Measurements from ENCODE around the gene DSC1. TPM values are rescaled to one million over a fixed set of nuclear protein-coding genes. Genes with fewer than 3 reads are reported as not detected.
A peak's percentile ranks its signal among the peaks of the same experiment; 100 is the strongest.

Gene DSC1
- total RNA-seq, 1 donor from 2014 or later, result not detected

GRCh38 chr18:31098878-31099277, 63.8 kb downstream of the DSC1 start:
- H3K9ac ChIP-seq, result no peak overlapping the region
- H3K9me3 ChIP-seq (ENCODE audit: low read depth), result no peaks in the 10 kb centered on the region
- peaks cover 16% of the 10 kb centered on the region for H3F3A ChIP-seq (ENCODE audit: low read depth)
- H3K9me3 Mint-ChIP-seq, result no peaks in the 10 kb centered on the region
- H3K27ac Mint-ChIP-seq, result no peak overlapping the region
- peaks cover 3% of the 10 kb centered on the region for H3K27me3 Mint-ChIP-seq (ENCODE audit: insufficient read depth, low read depth)
- peaks cover 21% of the 10 kb centered on the region for H3K4me1 Mint-ChIP-seq
- DNase-seq (ENCODE audit: low spot score), result no peak
- H3K4me2 ChIP-seq, result no peak overlapping the region
- H3K36me3 ChIP-seq, result no peaks in the 10 kb centered on the region
- peaks cover 7% of the 10 kb centered on the region for H3K4me1 ChIP-seq
- H2AFZ ChIP-seq (replicated peaks), result no peak overlapping the region
- peaks cover 65% of the 10 kb centered on the region for H3K79me2 ChIP-seq (ENCODE audit: low read depth)
- H3K4me3 ChIP-seq, result no peak overlapping the region
- H3K27ac ChIP-seq, result no peak overlapping the region
- H3K36me3 Mint-ChIP-seq, result no peaks in the 10 kb centered on the region
- peaks cover 12% of the 10 kb centered on the region for H3K27me3 ChIP-seq
- peak overlapping the region; percentile 94 for H3K4me3 Mint-ChIP-seq
- TF ChIP-seq EZH2phosphoT487 (IDR thresholded peaks at IDR 0.05) (no peak), CTCF (IDR thresholded peaks at IDR 0.05) (no peak), EZH2 (IDR thresholded peaks at IDR 0.05) (no peak)
- no peaks in the 10 kb centered on the region for H4K20me1 ChIP-seq (ENCODE audit: low read depth)

- H3K36me3 Mint-ChIP-seq, result peaks cover 4% of the 10 kb centered on the region
- H3K4me3 ChIP-seq, result no peak overlapping the region
- H3K27me3 Mint-ChIP-seq (ENCODE audit: insufficient read depth, low read depth), result peaks cover 3% of the 10 kb centered on the region
- H3K27ac Mint-ChIP-seq, result no peak overlapping the region
- H3K9me3 ChIP-seq (ENCODE audit: low read depth), result no peaks in the 10 kb centered on the region
- peaks cover 2% of the 10 kb centered on the region for H3K27me3 ChIP-seq
- no peak overlapping the region for H2AFZ ChIP-seq (replicated peaks)
- H3K9me3 Mint-ChIP-seq, result no peaks in the 10 kb centered on the region
- no peak for DNase-seq (ENCODE audit: low spot score)
- peaks cover 19% of the 10 kb centered on the region for H3K4me1 Mint-ChIP-seq
- H3K4me1 ChIP-seq, result peaks cover 5% of the 10 kb centered on the region
- no peak overlapping the region for H3K9ac ChIP-seq
- H3K36me3 ChIP-seq, result peaks cover 3% of the 10 kb centered on the region
- H3K4me2 ChIP-seq, result no peak overlapping the region
- H3K4me3 Mint-ChIP-seq, result no peak overlapping the region
- peaks cover 73% of the 10 kb centered on the region for H3K79me2 ChIP-seq (ENCODE audit: low read depth)
- H3K27ac ChIP-seq, result no peak overlapping the region
- no peaks in the 10 kb centered on the region for H4K20me1 ChIP-seq (ENCODE audit: low read depth)
- TF ChIP-seq EZH2phosphoT487 (IDR thresholded peaks at IDR 0.05) (no peak), CTCF (IDR thresholded peaks at IDR 0.05) (no peak), EZH2 (IDR thresholded peaks at IDR 0.05) (no peak)
- peaks cover 16% of the 10 kb centered on the region for H3F3A ChIP-seq (ENCODE audit: low read depth)
Measured at GRCh38 chr18:31097666-31098065, 65.0 kb downstream of the DSC1 start.

GRCh38 chr18:31093880-31094279, 68.8 kb downstream of the DSC1 start:
- H3K27me3 ChIP-seq, result no peaks in the 10 kb centered on the region
- Mint-ChIP-seq H3K4me3 (no peak overlapping the region), H3K36me3 (peaks cover 14% of the 10 kb centered on the region), H3K27me3 (ENCODE audit: insufficient read depth, low read depth) (peaks cover 6% of the 10 kb centered on the region), H3K27ac (no peak overlapping the region), H3K4me1 (peaks cover 2% of the 10 kb centered on the region), H3K9me3 (no peaks in the 10 kb centered on the region)
- peaks cover 8% of the 10 kb centered on the region for H3K36me3 ChIP-seq
- no peaks in the 10 kb centered on the region for H3K4me1 ChIP-seq
- no peak overlapping the region for H3K9ac ChIP-seq
- H2AFZ ChIP-seq (replicated peaks), result no peak overlapping the region
- no peaks in the 10 kb centered on the region for H3F3A ChIP-seq (ENCODE audit: low read depth)
- DNase-seq (ENCODE audit: low spot score), result no peak
- peaks cover 56% of the 10 kb centered on the region for H3K79me2 ChIP-seq (ENCODE audit: low read depth)
- H3K4me3 ChIP-seq, result no peak overlapping the region
- no peaks in the 10 kb centered on the region for H3K9me3 ChIP-seq (ENCODE audit: low read depth)
- no peaks in the 10 kb centered on the region for H4K20me1 ChIP-seq (ENCODE audit: low read depth)
- H3K27ac ChIP-seq, result no peak overlapping the region
- TF ChIP-seq CTCF (IDR thresholded peaks at IDR 0.05) (no peak), EZH2phosphoT487 (IDR thresholded peaks at IDR 0.05) (no peak), EZH2 (IDR thresholded peaks at IDR 0.05) (no peak)
- no peak overlapping the region for H3K4me2 ChIP-seq
